RWPE1 (cell line): ENCODE results near the gene PTPRD.

ENCODE experiments used
- CTCF ChIA-PET: fragments of 350-600 bp; sonication (Branson Sonifier 250); formaldehyde crosslinking; extraction: SDS; loops from one replicate; lab custom pipeline; 2021; lab: Yijun Ruan, JAX
- POLR2A ChIA-PET: fragments of 400-600 bp; formaldehyde crosslinking; extraction: SDS; loops from one replicate; lab custom pipeline; 2020; ENCODE audit warnings: antibody characterized with exemption; ENCODE audit not compliant: low non-redundant PET; lab: Yijun Ruan, JAX
- DNase-seq: peaks from one replicate; pipeline ENCODE4 v3.0.0; 2012; ENCODE audit warnings: low spot score
- H3K27ac ChIP-seq: fragments of 450-650 bp; 2 replicates; pipeline ENCODE4 v1.5.1; 2017
- CTCF ChIP-seq: fragments of 450-650 bp; conservative IDR thresholded peaks from 2 replicates; pipeline ENCODE4 v1.5.1; 2017; ENCODE audit warnings: low read depth, mild to moderate bottlenecking

The PTPRD gene

GRCh38 chr9:8781458-8781857 lies 1831.3 kb downstream of the PTPRD start:
- ChIA-PET POLR2A (no interaction called here), CTCF (no interaction called here)
- TF ChIP-seq CTCF, result no peak
- no peak overlapping the region for H3K27ac ChIP-seq
- no peak for DNase-seq

GRCh38 chr9:8780386-8780785 lies 1832.4 kb downstream of the PTPRD start:
- H3K27ac ChIP-seq, result no peak overlapping the region
- ChIA-PET CTCF (no interaction called here), POLR2A (no interaction called here)
- DNase-seq, result no peak
- TF ChIP-seq CTCF, result no peak

GRCh38 chr9:8779478-8779877 lies 1833.3 kb downstream of the PTPRD start:
- no peak for DNase-seq
- CTCF ChIA-PET, result no interaction called here
- POLR2A ChIA-PET, result no interaction called here
- H3K27ac ChIP-seq, result no peak overlapping the region
- no peak for TF ChIP-seq CTCF

- H3K27ac ChIP-seq, result no peak overlapping the region
- ChIA-PET CTCF (no interaction called here), POLR2A (no interaction called here)
- TF ChIP-seq CTCF, result no peak
- no peak for DNase-seq
Measured at GRCh38 chr9:8778356-8778755, 1834.4 kb downstream of the PTPRD start.

- DNase-seq, result no peak
- no peak for TF ChIP-seq CTCF
- no peak overlapping the region for H3K27ac ChIP-seq
- ChIA-PET CTCF (no interaction called here), POLR2A (no interaction called here)
Measured at GRCh38 chr9:8772302-8772701, 1840.5 kb downstream of the PTPRD start.

GRCh38 chr9:8769153-8769552 lies 1843.6 kb downstream of the PTPRD start:
- H3K27ac ChIP-seq, result no peak overlapping the region
- TF ChIP-seq CTCF, result no peak
- CTCF ChIA-PET, result no interaction called here
- POLR2A ChIA-PET, result no interaction called here
- no peak for DNase-seq

- no peak overlapping the region for H3K27ac ChIP-seq
- CTCF ChIA-PET, result no interaction called here
- DNase-seq, result no peak
- no peak for TF ChIP-seq CTCF
- POLR2A ChIA-PET, result no interaction called here
Measured at GRCh38 chr9:8766096-8766495, 1846.7 kb downstream of the PTPRD start.
